ENCODE results near the gene MGAT4B. TPM values are rescaled to one million over a fixed set of nuclear protein-coding genes. Genes with fewer than 3 reads are reported as not detected.

Gene MGAT4B
- total RNA-seq, 4 donors from 2014 or later: 52.7 to 153 (median 91.0) TPM

DNA sequence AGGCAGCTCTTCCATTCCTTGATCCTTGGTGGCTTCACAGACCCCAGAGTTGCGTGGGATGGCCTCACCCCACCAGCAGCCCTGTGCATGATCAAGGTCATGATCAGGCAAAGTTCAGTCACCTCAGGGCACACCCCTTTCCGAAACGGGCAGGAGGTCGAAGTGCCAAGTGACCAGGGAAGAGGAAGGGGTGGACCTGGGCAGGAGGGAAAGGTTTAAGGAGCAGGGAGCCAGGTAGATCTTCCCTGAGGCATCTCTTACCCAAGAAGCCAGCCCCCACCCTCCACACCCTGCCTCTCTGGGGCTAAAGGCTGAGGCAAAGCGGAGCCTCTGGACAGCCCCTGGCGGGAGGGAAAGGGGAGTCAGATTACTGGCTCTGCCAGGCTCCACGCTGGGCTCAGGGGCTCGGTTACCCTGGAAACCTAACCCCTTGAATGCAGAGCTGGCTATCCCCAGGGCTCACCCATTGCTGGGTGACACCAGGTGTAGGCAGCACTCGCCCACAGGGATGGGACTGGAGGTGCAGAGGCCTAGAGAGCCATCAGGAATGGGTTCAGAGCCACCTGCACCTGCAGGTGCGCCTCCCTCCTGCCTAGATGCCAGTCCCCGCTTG lies 3.6 kb downstream of the MGAT4B start:
- Histone ChIP-seq H3K4me1 (peaks cover 0 to 50% (median 41%) of the 10 kb centered on the region in 4 donors), H3K9me3 (no peaks in the 10 kb centered on the region), H3K4me3 (no peak overlapping the region), H3K27me3 (no peaks in the 10 kb centered on the region), H3K27ac (peak overlapping the region in 3 of 4 donors; percentile 53 to 99 (median 61)), H3K36me3 (peaks cover 2 to 35% (median 14%) of the 10 kb centered on the region in 3 donors)
- WGBS, 2 donors: 66 to 71% methylated on average over 7 to 11 of the region's 11 CpGs
- DNase-seq (ENCODE audit: low spot score in 2 of 2): no peak
- TF ChIP-seq EP300 (IDR thresholded peaks at IDR 0.05) (no peak), POLR2A (IDR thresholded peaks at IDR 0.05) (no peak)
- TF ChIP-seq, protein P1, sequence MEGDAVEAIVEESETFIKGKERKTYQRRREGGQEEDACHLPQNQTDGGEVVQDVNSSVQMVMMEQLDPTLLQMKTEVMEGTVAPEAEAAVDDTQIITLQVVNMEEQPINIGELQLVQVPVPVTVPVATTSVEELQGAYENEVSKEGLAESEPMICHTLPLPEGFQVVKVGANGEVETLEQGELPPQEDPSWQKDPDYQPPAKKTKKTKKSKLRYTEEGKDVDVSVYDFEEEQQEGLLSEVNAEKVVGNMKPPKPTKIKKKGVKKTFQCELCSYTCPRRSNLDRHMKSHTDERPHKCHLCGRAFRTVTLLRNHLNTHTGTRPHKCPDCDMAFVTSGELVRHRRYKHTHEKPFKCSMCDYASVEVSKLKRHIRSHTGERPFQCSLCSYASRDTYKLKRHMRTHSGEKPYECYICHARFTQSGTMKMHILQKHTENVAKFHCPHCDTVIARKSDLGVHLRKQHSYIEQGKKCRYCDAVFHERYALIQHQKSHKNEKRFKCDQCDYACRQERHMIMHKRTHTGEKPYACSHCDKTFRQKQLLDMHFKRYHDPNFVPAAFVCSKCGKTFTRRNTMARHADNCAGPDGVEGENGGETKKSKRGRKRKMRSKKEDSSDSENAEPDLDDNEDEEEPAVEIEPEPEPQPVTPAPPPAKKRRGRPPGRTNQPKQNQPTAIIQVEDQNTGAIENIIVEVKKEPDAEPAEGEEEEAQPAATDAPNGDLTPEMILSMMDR (IDR thresholded peaks at IDR 0.05): no peak

DNA sequence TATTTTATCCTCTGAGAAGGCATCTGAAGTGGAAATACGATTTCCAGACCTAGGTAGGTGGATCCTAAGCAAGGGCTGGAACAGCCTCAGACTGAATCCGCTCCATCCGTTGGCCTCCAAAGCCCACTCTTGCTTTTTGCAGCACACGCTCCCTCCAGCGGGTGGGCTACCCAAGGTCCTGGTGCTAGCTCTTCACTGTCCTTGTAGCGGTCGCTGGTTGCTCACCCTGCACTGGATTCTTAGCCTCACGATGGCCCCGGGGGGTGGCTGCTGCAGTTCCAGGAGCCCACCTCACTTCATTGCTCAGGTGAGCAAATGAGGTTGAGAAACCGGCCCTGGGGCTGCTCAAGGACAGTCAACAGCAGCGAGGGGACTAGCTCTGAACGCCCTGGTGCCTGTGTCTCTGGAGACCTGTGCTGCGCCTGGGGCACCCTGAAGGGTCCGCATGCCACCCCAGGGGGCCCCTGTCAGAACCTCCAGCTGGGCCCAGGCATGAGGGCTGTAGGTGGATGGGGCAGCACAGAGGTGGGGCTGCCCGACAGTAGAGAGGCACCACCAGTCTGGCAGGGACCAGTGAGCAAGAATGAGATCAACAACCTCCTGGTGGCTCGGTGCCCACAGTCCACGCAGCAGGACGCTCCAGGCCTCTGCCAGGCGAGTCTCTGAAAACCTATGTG lies 4.3 kb downstream of the MGAT4B start:
- Histone ChIP-seq H3K4me1 (peaks cover 0 to 44% (median 36%) of the 10 kb centered on the region in 4 donors), H3K36me3 (peaks cover 2 to 42% (median 14%) of the 10 kb centered on the region in 3 donors), H3K9me3 (no peaks in the 10 kb centered on the region), H3K27ac (peak overlapping the region in 2 of 4 donors; percentile 12 to 61), H3K27me3 (no peaks in the 10 kb centered on the region), H3K4me3 (no peak overlapping the region)
- no peak for TF ChIP-seq POLR2A (IDR thresholded peaks at IDR 0.05)
- no peak for TF ChIP-seq EP300 (IDR thresholded peaks at IDR 0.05)
- TF ChIP-seq, protein P1 (IDR thresholded peaks at IDR 0.05): no peak
- DNase-seq (ENCODE audit: low spot score in 2 of 2): no peak
- 84% methylated on average over 12 to 19 of the region's 19 CpGs for WGBS, 2 donors

DNA sequence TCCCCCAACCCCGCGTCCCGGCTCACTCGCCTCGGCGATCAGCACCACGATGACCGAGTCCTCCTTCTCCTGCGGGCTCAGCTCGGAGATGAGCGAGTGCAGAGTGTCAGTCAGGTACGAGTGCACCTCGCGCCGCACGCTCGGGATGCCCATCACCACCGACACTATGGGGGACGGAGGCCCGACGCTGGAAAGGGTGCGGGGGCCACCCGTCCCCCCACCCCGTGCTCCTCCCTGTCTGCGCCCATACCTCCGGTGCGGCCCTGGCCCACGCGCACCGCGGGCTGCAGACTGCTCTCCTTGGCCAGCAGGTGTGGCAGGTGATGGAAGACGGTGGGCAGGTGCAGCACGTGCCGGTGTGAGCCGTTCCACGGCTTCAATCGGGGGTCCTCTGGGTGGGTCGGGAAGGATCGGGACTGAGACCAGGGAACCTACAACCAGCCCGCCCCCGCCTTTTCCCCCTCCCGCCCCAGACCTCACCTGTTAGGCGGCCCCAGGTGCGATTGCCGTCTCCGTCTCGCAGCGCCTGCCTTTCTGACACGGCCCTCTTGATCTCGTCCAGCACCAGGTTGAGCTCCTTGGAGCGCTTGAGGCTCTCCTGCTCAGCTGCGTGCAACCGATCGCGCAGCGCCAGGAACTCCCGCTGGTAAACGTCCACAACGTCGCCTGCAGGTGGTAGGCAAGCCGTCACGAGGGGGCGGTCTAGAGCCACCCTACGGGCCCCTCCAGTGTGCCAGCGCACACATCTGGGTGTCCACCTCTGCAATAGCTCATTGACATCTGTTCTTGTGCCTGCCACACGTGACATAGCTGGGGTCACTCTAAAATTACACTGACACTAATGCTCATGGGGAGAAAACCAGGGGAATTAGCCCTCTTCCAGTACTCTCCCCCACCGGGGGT lies 5.1 kb downstream of the MGAT4B start:
- peak overlapping the region in 1 of 4 donors; percentile 12 for H3K27ac ChIP-seq
- peaks cover 0 to 52% (median 41%) of the 10 kb centered on the region in 4 donors for H3K4me1 ChIP-seq
- 62 to 77% methylated on average over 42 to 44 of the region's 67 CpGs for WGBS, 2 donors
- DNase-seq (ENCODE audit: low spot score in 2 of 2): peak; percentile 65 to 70
- H3K27me3 ChIP-seq: no peaks in the 10 kb centered on the region
- H3K9me3 ChIP-seq: no peaks in the 10 kb centered on the region
- TF ChIP-seq EP300 (IDR thresholded peaks at IDR 0.05): peak in 1 of 2 donors; percentile 14
- TF ChIP-seq, protein P1 (IDR thresholded peaks at IDR 0.05): peak; percentile 46 to 65 (median 63)
- no peak for TF ChIP-seq POLR2A (IDR thresholded peaks at IDR 0.05)
- no peak overlapping the region for H3K4me3 ChIP-seq
- H3K36me3 ChIP-seq: peaks cover 2 to 47% (median 14%) of the 10 kb centered on the region in 3 donors

DNA sequence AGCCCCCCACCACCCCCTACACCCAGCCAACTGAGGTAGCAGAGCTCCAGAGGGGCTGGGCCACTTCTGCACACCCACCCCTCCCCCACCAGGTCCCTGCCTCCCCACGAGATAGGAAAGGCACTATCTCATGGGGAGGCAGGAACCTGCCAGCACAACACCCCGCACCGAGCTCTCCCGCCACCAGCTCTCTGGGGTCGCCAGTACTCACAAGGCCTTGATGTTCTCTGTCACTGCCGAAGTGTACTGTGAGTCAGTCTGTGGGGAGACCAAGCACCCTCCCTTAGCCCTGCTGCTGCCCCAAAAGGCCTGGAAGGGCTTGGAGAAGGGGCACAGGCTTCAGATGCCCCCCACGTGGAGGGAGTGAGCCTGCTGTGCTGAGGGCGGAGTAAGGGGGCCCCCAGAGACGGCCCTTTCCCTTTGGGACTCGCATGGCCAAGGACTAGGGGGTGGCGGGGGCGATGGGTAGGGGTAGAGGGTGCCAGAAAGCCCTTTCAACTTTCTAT lies 5.9 kb downstream of the MGAT4B start:
- no peak for DNase-seq (ENCODE audit: low spot score in 2 of 2)
- peaks cover 0 to 56% (median 45%) of the 10 kb centered on the region in 4 donors for H3K4me1 ChIP-seq
- WGBS, 2 donors: 79 to 90% methylated on average over 9 to 12 of the region's 12 CpGs

More for the DNA sequence above, 5.9 kb downstream of the MGAT4B start:
- TF ChIP-seq EP300 (IDR thresholded peaks at IDR 0.05) (no peak), POLR2A (IDR thresholded peaks at IDR 0.05) (no peak)
- TF ChIP-seq, protein P1 (IDR thresholded peaks at IDR 0.05): no peak
- H3K9me3 ChIP-seq: no peaks in the 10 kb centered on the region
- peaks cover 2 to 47% (median 14%) of the 10 kb centered on the region in 3 donors for H3K36me3 ChIP-seq
- H3K27ac ChIP-seq: no peak overlapping the region
- H3K4me3 ChIP-seq: no peak overlapping the region
- H3K27me3 ChIP-seq: no peaks in the 10 kb centered on the region

All from tibial nerve (tissue), 4 donors.